Heart left ventricle (tissue), 16 donors: ENCODE measurements around the gene NYAP2. TPM values are rescaled to one million over a fixed set of nuclear protein-coding genes. Genes with fewer than 3 reads are reported as not detected.

ENCODE experiments used
- ATAC-seq, 4 donors: fragments of 200-7000 bp; cut with Tn5 transposase; one replicate each; pipeline ENCODE4 v1.9.1; 2020 to 2022; ENCODE audit warnings: moderate library complexity in 4 of 4, mild to moderate bottlenecking in 3 of 4, moderate number of reproducible peaks in 1 of 4
- DNase-seq, 5 donors: peaks; one replicate each; pipeline ENCODE4 v3.0.0-alpha.2; 2020
- H3K27ac ChIP-seq, 12 donors: fragments of 200-600 bp; sonication (generic) in 4 of 12; one replicate each; pipeline versions ENCODE4 v1.5.0 to v1.8.0; 2016 to 2022; ENCODE audit warnings: mild to moderate bottlenecking in 2 of 12
- H3K27me3 ChIP-seq, 9 donors: fragments of 200-600 bp; sonication (generic) in 2 of 9; one replicate each; pipeline versions ENCODE4 v1.5.1 to v1.8.0; 2016 to 2022; ENCODE audit warnings: mild to moderate bottlenecking in 3 of 9
- H3K36me3 ChIP-seq, 9 donors: fragments of 200-600 bp; sonication (generic) in 2 of 9; one replicate each; pipeline versions ENCODE4 v1.5.0 to v1.8.0; 2018 to 2022; ENCODE audit warnings: mild to moderate bottlenecking in 2 of 9
- H3K4me1 ChIP-seq, 12 donors: fragments of 200-600 bp; sonication (generic) in 4 of 12; one replicate each; pipeline versions ENCODE4 v1.5.0 to v1.8.0; 2016 to 2022; ENCODE audit warnings: mild to moderate bottlenecking in 3 of 12
- H3K4me3 ChIP-seq, 12 donors: fragments of 200-600 bp; sonication (generic) in 4 of 12; one replicate each; pipeline versions ENCODE4 v1.5.0 to v1.8.0; 2017 to 2022; ENCODE audit warnings: mild to moderate bottlenecking in 9 of 12, moderate library complexity in 4 of 12
- H3K9me3 ChIP-seq, 12 donors: fragments of 200-600 bp; sonication (generic) in 4 of 12; one replicate each; pipeline versions ENCODE4 v1.5.0 to v1.8.0; 2016 to 2022; ENCODE audit warnings: mild to moderate bottlenecking in 1 of 12
- CTCF ChIP-seq, 12 donors: fragments of 200-600 bp; sonication (generic) in 4 of 12; IDR thresholded peaks; one replicate each; pipeline versions ENCODE4 v1.5.0 to v1.8.0; 2018 to 2022; ENCODE audit warnings: antibody characterized with exemption in 12 of 12, mild to moderate bottlenecking in 5 of 12
- POLR2A ChIP-seq, 2 donors: fragments of 450-650 bp; IDR thresholded peaks; one replicate each; pipeline ENCODE4 v1.6.1; 2017; ENCODE audit warnings: antibody characterized with exemption in 2 of 2, mild to moderate bottlenecking in 2 of 2, moderate library complexity in 2 of 2
- WGBS, 4 donors: extraction: QIAGEN DNeasy Blood & Tissue Kit in 2 of 4; methylation state at CpG; one replicate each; pipeline versions ENCODE4 v1.1.5 to v1.1.7; 2013 to 2018; 5-methylcytosine and 5-hydroxymethylcytosine counted together
- intact Hi-C, 10 donors: fragments of 100-400 bp; cut with DNase I; formaldehyde crosslinking; loops; one replicate each; pipeline versions ENCODE4 v1.11.1 to v1.14.2; 2022
- polyA plus RNA-seq, 2 donors: library from polyadenylated mRNA; stranded (reverse); fragments of 200-250 nt; gene quantifications; one replicate each; pipeline ENCODE4 v1.2.3, GENCODE V29; 2013
- total RNA-seq, 9 donors: library from RNA; depleted of rRNA in 2 of 9; stranded (reverse); fragments of >200 nt in 2 of 9; fragmentation: NEBNext Ultra II Directional in 3 of 9; extraction: Animal tissue kit (Norgen Biotek cat#: 25700) in 3 of 9; gene quantifications; one replicate each; pipeline versions ENCODE4 v1.1.0 to v1.2.4, GENCODE V29; 2016 to 2023
- donor health status: ischemic (EF 13 %, LVEDD 7.1; RV severe dilation, severe dysfunction).
- donor health status: healthy with polysubstance abuse.
- donor health status: DM: no; HTN: yes; CAD: no.
- donor health status: DM: no; HTN: no; CAD: no.
- donor health status: ischemic (EF 25% LVEDD 6.9; RV normal size, moderate dysfunction).
- donor health status: ischemic (EF 25% LVEDD 5.7; RV mildly dilated, moderate dysfunction).
- donor health status: healthy.
- donor health status: DM: yes; HTN: yes; CAD: no.
- donor health status: ischemic (EF 35%, LVEDD 5.7; RV mildly dilated, moderate dysfunction).
- donor health status: nonischemic (EF 11% LVEDD 7.7; RV severe dilation, severe dysfunction).
- donor health status: DM: yes; HTN: yes; CAD: no.
- donor health status: PGD.
- donor health status: ischemic (EF 29% LVEDD 5.4; RV normal size, mild dysfunction).
- donor health status: nonischemic (EF 23%, LVEDD 6.1; RV moderate dilation, normal function).

The NYAP2 gene
- total and polyA plus RNA-seq, 11 donors, result not detected

GRCh38 chr2:225402210-225402776 is 2.8 kb downstream of the NYAP2 start:
- TF ChIP-seq POLR2A (IDR thresholded peaks at IDR 0.05) (no peak), CTCF (IDR thresholded peaks at IDR 0.05) (no peak)
- Histone ChIP-seq H3K27me3 (no peaks in the 10 kb centered on the region), H3K27ac (no peak overlapping the region), H3K9me3 (no peaks in the 10 kb centered on the region), H3K36me3 (no peaks in the 10 kb centered on the region), H3K4me3 (no peak overlapping the region), H3K4me1 (no peaks in the 10 kb centered on the region)
- 19 to 34% (median 21%) methylated on average over 1 of the region's 1 CpG for WGBS, 4 donors
- ATAC-seq (no peak), DNase-seq (no peak)
- intact Hi-C loops, result no loop called here

GRCh38 chr2:225411452-225411851 is 11.9 kb downstream of the NYAP2 start:
- no peaks in the 10 kb centered on the region for H3K27me3 ChIP-seq
- no peaks in the 10 kb centered on the region for H3K9me3 ChIP-seq
- DNase-seq (no peak), ATAC-seq (no peak)
- intact Hi-C loops, result no loop called here
- H3K27ac ChIP-seq, result no peak overlapping the region
- 74 to 79% (median 76%) methylated on average over 3 of the region's 3 CpGs for WGBS, 4 donors
- TF ChIP-seq POLR2A (IDR thresholded peaks at IDR 0.05), result no peak
- no peak for TF ChIP-seq CTCF (IDR thresholded peaks at IDR 0.05)
- no peak overlapping the region for H3K4me3 ChIP-seq
- H3K4me1 ChIP-seq, result no peaks in the 10 kb centered on the region
- no peaks in the 10 kb centered on the region for H3K36me3 ChIP-seq

- H3K4me1 ChIP-seq, result no peaks in the 10 kb centered on the region
- no peak for ATAC-seq
- H3K27ac ChIP-seq, result no peak overlapping the region
- TF ChIP-seq CTCF (IDR thresholded peaks at IDR 0.05), result no peak
- no peak for TF ChIP-seq POLR2A (IDR thresholded peaks at IDR 0.05)
- intact Hi-C loops, result no loop called here
- no peaks in the 10 kb centered on the region for H3K36me3 ChIP-seq
- no peak for DNase-seq
- no peaks in the 10 kb centered on the region for H3K9me3 ChIP-seq
- H3K4me3 ChIP-seq, result no peak overlapping the region
- no peaks in the 10 kb centered on the region for H3K27me3 ChIP-seq
- WGBS, 4 donors, result 37 to 40% (median 38%) methylated on average over 2 of the region's 2 CpGs
Measured at GRCh38 chr2:225413786-225414185, 14.3 kb downstream of the NYAP2 start.

GRCh38 chr2:225414902-225415301 is 15.4 kb downstream of the NYAP2 start:
- H3K36me3 ChIP-seq, result no peaks in the 10 kb centered on the region
- no peaks in the 10 kb centered on the region for H3K9me3 ChIP-seq
- TF ChIP-seq POLR2A (IDR thresholded peaks at IDR 0.05), result no peak
- TF ChIP-seq CTCF (IDR thresholded peaks at IDR 0.05), result no peak
- WGBS, 4 donors, result 47 to 63% (median 59%) methylated on average over 1 of the region's 1 CpG
- H3K27ac ChIP-seq, result no peak overlapping the region
- ATAC-seq (no peak), DNase-seq (no peak)
- H3K4me3 ChIP-seq, result no peak overlapping the region
- no peaks in the 10 kb centered on the region for H3K27me3 ChIP-seq
- H3K4me1 ChIP-seq, result no peaks in the 10 kb centered on the region
- intact Hi-C loops, result no loop called here
